Muscle of leg (tissue), 11 donors: ENCODE results near the gene SLIT3. TPM values are rescaled to one million over a fixed set of nuclear protein-coding genes. Genes with fewer than 3 reads are reported as not detected.
A peak's percentile ranks its signal among the peaks of the same experiment; 100 is the strongest.

Source experiments
- DNase-seq: peaks from one replicate; pipeline ENCODE4 v3.0.0; 2013
- H3K27ac ChIP-seq: one replicate; pipeline ENCODE4 v1.5.1; 2013; ENCODE audit warnings: mild to moderate bottlenecking, low read length, control low read depth
- H3K27me3 ChIP-seq: one replicate; pipeline ENCODE4 v1.6.1; 2013; ENCODE audit warnings: low read length; ENCODE audit not compliant: control insufficient read depth, insufficient read depth
- H3K36me3 ChIP-seq: one replicate; pipeline ENCODE4 v1.6.1; 2013; ENCODE audit warnings: low read length; ENCODE audit not compliant: control insufficient read depth, insufficient read depth
- H3K4me1 ChIP-seq: one replicate; pipeline ENCODE4 v1.6.1; 2013; ENCODE audit warnings: low read length; ENCODE audit not compliant: control insufficient read depth, insufficient read depth
- H3K4me3 ChIP-seq: one replicate; pipeline ENCODE4 v1.5.1; 2013; ENCODE audit warnings: low read length, control low read depth
- H3K9me3 ChIP-seq: replicated peaks from 2 replicates; pipeline ENCODE4 v1.6.1; 2013; ENCODE audit warnings: low read depth, low read length; ENCODE audit not compliant: control insufficient read depth
- WGBS: methylation state at CpG from one replicate; pipeline ENCODE4 v1.1.5; 2013; ENCODE audit warnings: missing lambda C conversion rate; ENCODE audit not compliant: insufficient coverage; 5-methylcytosine and 5-hydroxymethylcytosine counted together
- polyA plus RNA-seq, 8 donors: library from polyadenylated mRNA; unstranded; fragments of 120-200 nt; gene quantifications; one replicate each; pipeline versions ENCODE4 v1.2.1 to v1.2.3, GENCODE V29; 2013; ENCODE audit warnings: inconsistent platforms in 1 of 8, low replicate concordance in 1 of 8; ENCODE audit not compliant: insufficient read length in 8 of 8, insufficient read depth in 1 of 8
- total RNA-seq: library from RNA; stranded (reverse); fragments of 120-200 nt; gene quantifications from one replicate; pipeline ENCODE4 v1.2.4, GENCODE V29; 2013

The SLIT3 gene
- total and polyA plus RNA-seq, 9 donors, result 5.2 to 36.4 (median 12.2) TPM

- Histone ChIP-seq H3K9me3 (no peaks in the 10 kb centered on the region), H3K4me1 (no peaks in the 10 kb centered on the region), H3K4me3 (no peak overlapping the region), H3K27ac (no peak overlapping the region), H3K36me3 (no peaks in the 10 kb centered on the region), H3K27me3 (no peaks in the 10 kb centered on the region)
- DNase-seq, result no peak
- WGBS, result 61% methylated on average over 5 of the region's 7 CpGs
Measured at GRCh38 chr5:168967882-168968620, 332.9 kb downstream of the SLIT3 start.

GRCh38 chr5:168965638-168966037 lies 335.3 kb downstream of the SLIT3 start:
- H3K9me3 ChIP-seq, result no peaks in the 10 kb centered on the region
- H3K27me3 ChIP-seq, result no peaks in the 10 kb centered on the region
- DNase-seq, result no peak
- WGBS, result 50% methylated on average over 1 of the region's 5 CpGs
- no peaks in the 10 kb centered on the region for H3K4me1 ChIP-seq
- no peak overlapping the region for H3K27ac ChIP-seq
- H3K36me3 ChIP-seq, result no peaks in the 10 kb centered on the region
- no peak overlapping the region for H3K4me3 ChIP-seq

GRCh38 chr5:168964182-168964581 lies 336.8 kb downstream of the SLIT3 start:
- DNase-seq, result no peak
- Histone ChIP-seq H3K27me3 (no peaks in the 10 kb centered on the region), H3K4me1 (no peaks in the 10 kb centered on the region), H3K27ac (no peak overlapping the region), H3K9me3 (no peaks in the 10 kb centered on the region), H3K36me3 (no peaks in the 10 kb centered on the region), H3K4me3 (no peak overlapping the region)
- WGBS, result no CpG with 5 or more reads among the region's 3 CpGs

DNA sequence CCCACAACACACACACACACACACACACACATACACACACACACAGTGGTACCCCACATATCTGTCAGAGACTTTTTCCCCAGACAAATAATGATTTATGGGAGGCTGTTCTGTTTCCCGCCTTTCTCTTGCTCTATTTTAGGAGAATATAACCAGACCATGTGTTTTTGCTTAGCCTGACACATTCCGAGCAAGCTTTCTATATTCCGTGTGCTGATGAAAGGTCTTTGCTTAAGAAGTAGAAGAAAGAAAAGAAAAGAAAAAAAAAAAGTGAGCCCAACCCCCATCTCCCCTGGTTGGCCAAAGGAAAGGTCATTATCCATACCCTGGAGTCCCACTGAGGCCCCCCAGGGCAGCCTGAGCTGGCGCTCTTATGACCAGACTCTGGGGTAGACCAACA lies 338.6 kb downstream of the SLIT3 start:
- Histone ChIP-seq H3K9me3 (no peaks in the 10 kb centered on the region), H3K4me1 (no peaks in the 10 kb centered on the region), H3K36me3 (no peaks in the 10 kb centered on the region), H3K27ac (no peak overlapping the region), H3K4me3 (no peak overlapping the region), H3K27me3 (no peaks in the 10 kb centered on the region)
- peak; percentile 23 for DNase-seq
- WGBS, result no CpG with 5 or more reads among the region's 4 CpGs

- no peaks in the 10 kb centered on the region for H3K9me3 ChIP-seq
- no peaks in the 10 kb centered on the region for H3K4me1 ChIP-seq
- H3K4me3 ChIP-seq, result no peak overlapping the region
- no peak overlapping the region for H3K27ac ChIP-seq
- H3K27me3 ChIP-seq, result no peaks in the 10 kb centered on the region
- 60% methylated on average over 1 of the region's 3 CpGs for WGBS
- no peaks in the 10 kb centered on the region for H3K36me3 ChIP-seq
- no peak for DNase-seq
Measured at GRCh38 chr5:168961681-168962080, 339.3 kb downstream of the SLIT3 start.

DNA sequence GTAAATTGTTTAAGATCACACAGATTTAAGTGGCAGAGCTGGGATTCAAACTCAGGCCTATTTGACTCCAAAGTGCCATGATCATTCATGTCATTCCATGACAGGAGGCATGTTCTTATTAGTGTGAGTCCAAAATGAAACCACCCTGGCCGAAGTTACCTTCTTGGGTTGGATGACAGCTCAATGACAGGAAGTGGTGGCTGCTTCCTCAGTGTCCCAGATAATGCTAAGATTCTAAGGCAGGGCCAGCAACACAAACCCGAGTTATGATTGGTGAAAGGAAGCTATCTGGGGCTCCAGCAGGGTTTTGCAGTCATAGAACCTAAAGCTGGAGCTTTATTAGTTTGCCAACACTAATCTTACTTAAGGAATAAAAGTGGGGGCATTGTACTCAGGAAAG lies 340.4 kb downstream of the SLIT3 start:
- Histone ChIP-seq H3K36me3 (no peaks in the 10 kb centered on the region), H3K27me3 (no peaks in the 10 kb centered on the region), H3K9me3 (no peaks in the 10 kb centered on the region), H3K27ac (no peak overlapping the region), H3K4me1 (no peaks in the 10 kb centered on the region), H3K4me3 (no peak overlapping the region)
- no CpG with 5 or more reads among the region's 2 CpGs for WGBS
- no peak for DNase-seq

DNA sequence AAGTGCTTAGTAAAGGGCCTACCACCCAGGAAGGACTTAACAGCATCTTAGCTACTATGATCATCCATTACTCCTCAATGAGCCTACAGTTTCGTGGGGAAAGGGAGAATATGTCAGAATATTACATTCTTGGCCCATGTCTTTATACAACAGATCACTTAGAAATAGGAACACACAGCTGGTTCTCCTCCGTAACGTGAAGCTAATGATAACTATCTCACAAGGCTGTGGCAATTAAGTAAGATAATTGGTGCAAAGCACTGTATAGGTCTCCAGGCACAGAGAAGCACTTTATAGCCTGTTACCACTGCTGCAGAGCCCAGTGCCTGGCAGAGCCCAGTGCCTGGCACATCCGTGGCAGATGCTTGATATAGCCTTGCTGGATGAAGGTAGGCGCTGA lies 347.6 kb downstream of the SLIT3 start:
- DNase-seq, result no peak
- WGBS, result 60% methylated on average over 2 of the region's 5 CpGs
- Histone ChIP-seq H3K4me3 (no peak overlapping the region), H3K27ac (no peak overlapping the region), H3K27me3 (no peaks in the 10 kb centered on the region), H3K4me1 (no peaks in the 10 kb centered on the region), H3K36me3 (no peaks in the 10 kb centered on the region), H3K9me3 (no peaks in the 10 kb centered on the region)

DNA sequence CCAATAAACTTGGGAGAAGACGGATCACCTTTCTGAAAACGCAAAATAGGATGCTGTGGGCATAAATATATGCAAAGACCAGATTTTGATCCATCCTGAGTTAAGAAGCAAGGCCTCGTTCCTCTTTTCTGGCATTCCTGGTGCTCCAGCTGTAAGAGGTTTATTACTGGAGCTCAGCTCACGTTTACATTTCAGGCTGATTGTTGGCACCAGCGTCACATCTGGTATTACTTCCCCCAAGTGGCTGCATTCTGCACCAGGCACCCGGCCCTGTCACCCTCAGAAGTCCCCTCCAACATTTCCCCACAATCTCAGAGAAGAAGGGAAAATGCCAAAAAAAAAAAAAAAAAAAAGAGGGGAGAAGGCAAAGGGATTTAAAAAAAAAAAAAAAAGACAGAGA lies 348.7 kb downstream of the SLIT3 start:
- H3K4me3 ChIP-seq, result no peak overlapping the region
- no peak for DNase-seq
- no peaks in the 10 kb centered on the region for H3K9me3 ChIP-seq
- no peak overlapping the region for H3K27ac ChIP-seq
- H3K4me1 ChIP-seq, result no peaks in the 10 kb centered on the region
- WGBS, result 0% methylated on average over 1 of the region's 6 CpGs
- H3K27me3 ChIP-seq, result no peaks in the 10 kb centered on the region
- no peaks in the 10 kb centered on the region for H3K36me3 ChIP-seq

GRCh38 chr5:168951769-168952168 lies 349.2 kb downstream of the SLIT3 start:
- no peaks in the 10 kb centered on the region for H3K4me1 ChIP-seq
- DNase-seq, result no peak
- H3K27ac ChIP-seq, result no peak overlapping the region
- H3K27me3 ChIP-seq, result no peaks in the 10 kb centered on the region
- no peaks in the 10 kb centered on the region for H3K36me3 ChIP-seq
- no peak overlapping the region for H3K4me3 ChIP-seq
- WGBS, result 81% methylated on average over 3 of the region's 5 CpGs
- no peaks in the 10 kb centered on the region for H3K9me3 ChIP-seq

GRCh38 chr5:168951356-168951755 lies 349.6 kb downstream of the SLIT3 start:
- no peaks in the 10 kb centered on the region for H3K9me3 ChIP-seq
- no peak overlapping the region for H3K27ac ChIP-seq
- H3K27me3 ChIP-seq, result no peaks in the 10 kb centered on the region
- WGBS, result no CpG with 5 or more reads among the region's 1 CpG
- H3K4me3 ChIP-seq, result no peak overlapping the region
- H3K36me3 ChIP-seq, result no peaks in the 10 kb centered on the region
- no peak for DNase-seq
- H3K4me1 ChIP-seq, result no peaks in the 10 kb centered on the region
